Measurements from ENCODE around the gene FSTL3.

FSTL3 gene

GRCh38 chr19:677601-678436, 1.6 kb downstream of the FSTL3 start:
- peak overlapping the region; percentile 75 for H3K4me3 ChIP-seq (ENCODE audit: low read depth, low read length)
- TF ChIP-seq, protein P1, sequence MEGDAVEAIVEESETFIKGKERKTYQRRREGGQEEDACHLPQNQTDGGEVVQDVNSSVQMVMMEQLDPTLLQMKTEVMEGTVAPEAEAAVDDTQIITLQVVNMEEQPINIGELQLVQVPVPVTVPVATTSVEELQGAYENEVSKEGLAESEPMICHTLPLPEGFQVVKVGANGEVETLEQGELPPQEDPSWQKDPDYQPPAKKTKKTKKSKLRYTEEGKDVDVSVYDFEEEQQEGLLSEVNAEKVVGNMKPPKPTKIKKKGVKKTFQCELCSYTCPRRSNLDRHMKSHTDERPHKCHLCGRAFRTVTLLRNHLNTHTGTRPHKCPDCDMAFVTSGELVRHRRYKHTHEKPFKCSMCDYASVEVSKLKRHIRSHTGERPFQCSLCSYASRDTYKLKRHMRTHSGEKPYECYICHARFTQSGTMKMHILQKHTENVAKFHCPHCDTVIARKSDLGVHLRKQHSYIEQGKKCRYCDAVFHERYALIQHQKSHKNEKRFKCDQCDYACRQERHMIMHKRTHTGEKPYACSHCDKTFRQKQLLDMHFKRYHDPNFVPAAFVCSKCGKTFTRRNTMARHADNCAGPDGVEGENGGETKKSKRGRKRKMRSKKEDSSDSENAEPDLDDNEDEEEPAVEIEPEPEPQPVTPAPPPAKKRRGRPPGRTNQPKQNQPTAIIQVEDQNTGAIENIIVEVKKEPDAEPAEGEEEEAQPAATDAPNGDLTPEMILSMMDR (IDR thresholded peaks at IDR 0.05; ENCODE audit: low read depth, low read length), result no peak

DNA sequence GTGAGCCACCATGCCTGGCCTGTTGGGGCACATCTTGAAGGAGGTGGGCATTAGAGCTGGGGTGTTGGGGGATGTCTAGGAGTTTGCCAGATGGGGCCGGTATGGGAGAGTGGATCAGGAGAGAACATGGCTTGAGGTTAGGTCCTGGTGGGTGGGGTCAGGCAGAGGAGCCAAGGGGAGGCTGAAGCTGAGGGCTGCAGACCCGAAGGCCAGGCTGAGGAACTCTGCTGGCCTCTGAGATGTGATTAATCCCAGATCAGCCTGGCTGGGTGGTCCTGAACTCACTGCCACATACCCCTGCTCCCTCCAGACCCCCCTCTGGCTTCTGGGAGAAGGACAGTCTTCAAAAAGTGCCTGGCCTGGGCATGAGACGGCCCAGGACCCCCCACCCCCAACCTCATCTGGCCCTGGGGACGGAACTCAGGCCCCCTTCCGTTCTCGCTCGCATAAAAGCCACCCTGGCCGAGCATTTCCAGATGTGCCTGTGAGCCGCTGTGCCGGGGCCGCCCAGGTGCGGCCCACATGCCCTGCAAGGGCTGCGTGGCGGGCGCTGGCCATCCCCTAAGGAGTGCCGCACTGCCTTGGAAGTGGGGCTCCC, 2.7 kb downstream of the FSTL3 start:
- peak overlapping the region; percentile 61 for H3K4me3 ChIP-seq (ENCODE audit: low read depth, low read length)
- TF ChIP-seq, protein P1 (IDR thresholded peaks at IDR 0.05; ENCODE audit: low read depth, low read length), result no peak

GRCh38 chr19:679418-680286, 3.5 kb downstream of the FSTL3 start:
- peak overlapping the region; percentile 61 for H3K4me3 ChIP-seq (ENCODE audit: low read depth, low read length)
- TF ChIP-seq, protein P1 (IDR thresholded peaks at IDR 0.05; ENCODE audit: low read depth, low read length), result no peak

GRCh38 chr19:680287-681028, 4.3 kb downstream of the FSTL3 start:
- H3K4me3 ChIP-seq (ENCODE audit: low read depth, low read length), result peak overlapping the region; percentile 61
- TF ChIP-seq, protein P1 (IDR thresholded peaks at IDR 0.05; ENCODE audit: low read depth, low read length), result no peak

- TF ChIP-seq, protein P1 (IDR thresholded peaks at IDR 0.05; ENCODE audit: low read depth, low read length), result no peak
- H3K4me3 ChIP-seq (ENCODE audit: low read depth, low read length), result peak overlapping the region; percentile 53; the same call in 1 of the 2 replicates
Measured at GRCh38 chr19:681029-682019, 5.1 kb downstream of the FSTL3 start.
